ENCODE measurements around the gene PRKCA.

DNA sequence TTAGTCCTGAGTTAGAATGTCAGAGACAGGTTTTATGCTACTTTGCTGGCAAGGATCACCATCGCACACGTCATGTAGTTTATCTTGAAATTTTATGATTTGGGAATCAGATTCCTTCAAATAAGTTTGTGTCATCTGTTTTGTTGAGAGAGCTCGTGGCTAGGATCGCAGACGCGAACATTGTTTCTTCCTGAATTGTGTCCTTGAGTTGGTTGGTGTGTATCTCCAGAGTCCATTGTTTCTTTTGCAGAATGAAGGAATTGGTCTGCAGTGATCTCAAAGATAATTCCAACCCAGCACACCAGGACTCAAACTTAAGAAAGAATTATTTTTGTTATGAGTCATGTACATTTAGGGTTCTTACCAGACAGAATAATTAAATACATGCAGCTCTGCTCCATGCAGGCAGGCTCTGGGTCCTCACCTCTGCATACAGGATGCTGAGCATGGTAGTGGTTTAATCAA, 51.6 kb downstream of the PRKCA start:
- TF ChIP-seq POLR2A (IDR thresholded peaks at IDR 0.05; ENCODE audit: low read length) (no peak), GATA1 (IDR thresholded peaks at IDR 0.05; ENCODE audit: low read depth, low read length) (no peak)

Data from erythroblast (primary cell).